ENCODE measurements around the gene CCDC178.
A peak's percentile ranks its signal among the peaks of the same experiment; 100 is the strongest.

Gene CCDC178

DNA sequence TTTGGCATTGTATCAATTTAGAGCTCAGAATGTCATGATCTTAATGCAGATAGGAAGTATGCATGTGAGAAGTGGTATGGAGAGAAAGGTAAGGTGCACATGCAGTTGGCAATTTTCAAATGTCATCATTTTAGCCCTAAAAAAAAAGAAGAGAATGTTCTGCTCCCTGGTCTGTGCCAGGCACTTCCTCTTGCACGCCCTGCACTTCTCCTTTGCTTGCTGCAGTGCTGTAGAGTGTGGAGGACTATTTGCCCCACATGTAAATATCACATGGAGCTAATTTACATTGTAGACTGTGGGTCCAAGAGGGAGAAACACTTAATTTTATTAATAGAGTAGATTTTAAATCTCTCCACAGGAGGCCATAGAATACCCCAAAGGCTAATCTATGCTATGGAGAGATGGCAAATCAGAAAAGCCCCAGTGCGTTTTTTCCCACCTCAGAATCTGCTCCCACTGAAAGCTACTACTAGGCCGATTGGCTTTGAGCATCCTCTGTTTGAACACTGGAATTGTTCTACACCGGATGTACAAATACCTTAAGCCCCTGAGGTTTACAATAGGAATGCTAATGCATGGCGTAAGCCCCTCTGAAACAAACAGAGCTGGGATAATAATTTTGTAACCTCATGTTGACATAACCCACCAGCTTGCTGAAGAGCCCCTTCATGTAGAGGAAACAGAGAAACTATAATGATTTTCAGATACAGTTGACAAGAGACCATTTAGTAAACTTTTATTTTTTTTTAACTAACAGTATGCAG, 530.5 kb downstream of the CCDC178 start:
- DNase-seq: no peak

DNA sequence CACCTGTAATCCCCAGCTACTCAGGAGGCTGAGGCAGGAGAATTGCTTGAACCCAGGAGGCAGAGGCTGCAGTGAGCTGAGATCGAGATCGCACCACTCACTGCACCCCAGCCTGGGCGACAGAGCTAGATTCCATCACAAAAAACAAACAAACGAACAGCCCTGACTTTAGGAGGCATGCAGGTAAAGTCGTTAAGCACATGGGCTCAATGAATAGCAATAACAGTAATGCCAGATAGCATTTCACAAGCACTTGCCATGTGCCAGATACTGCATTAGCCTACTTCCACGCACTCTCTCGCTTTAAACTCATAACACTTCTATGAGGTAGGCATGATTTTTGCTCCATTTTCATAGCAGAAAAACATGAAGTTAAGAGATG, 532.1 kb downstream of the CCDC178 start:
- no peak for DNase-seq

DNA sequence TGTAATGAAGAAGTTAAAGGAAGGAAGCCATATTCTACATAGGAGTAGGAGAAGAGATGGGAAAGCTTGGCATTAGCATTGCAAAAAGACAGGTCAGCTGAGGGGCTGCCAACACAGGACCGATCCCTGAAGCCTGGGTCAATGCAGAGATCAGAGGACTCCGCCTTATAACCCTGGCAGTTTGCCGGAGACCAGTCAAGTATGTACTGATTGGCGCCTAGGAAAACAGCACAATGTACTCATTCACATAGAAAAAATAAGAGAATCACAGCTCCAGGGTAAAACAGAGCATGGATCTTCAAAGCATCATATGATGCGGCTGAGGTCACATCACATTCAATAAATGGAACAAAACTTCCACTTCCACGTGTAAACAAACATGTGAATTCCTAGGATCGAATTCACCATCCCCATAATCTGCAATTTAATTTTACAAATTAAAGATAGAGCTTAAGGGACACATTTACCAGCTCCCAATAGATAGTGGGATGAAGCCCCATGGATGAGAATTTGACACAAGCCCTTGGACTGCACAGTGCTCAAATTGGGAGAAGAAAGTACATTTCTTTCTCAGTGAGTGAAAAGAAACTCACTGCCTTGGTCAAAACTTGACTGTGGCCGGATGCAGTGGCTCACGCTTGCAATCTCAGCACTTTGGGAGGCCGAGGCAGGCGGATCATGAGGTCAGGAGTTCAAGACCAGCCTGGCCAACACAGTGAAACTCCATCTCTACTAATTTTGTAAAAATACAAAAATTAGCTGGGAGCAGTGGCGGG, 532.7 kb downstream of the CCDC178 start:
- DNase-seq: no peak

DNA sequence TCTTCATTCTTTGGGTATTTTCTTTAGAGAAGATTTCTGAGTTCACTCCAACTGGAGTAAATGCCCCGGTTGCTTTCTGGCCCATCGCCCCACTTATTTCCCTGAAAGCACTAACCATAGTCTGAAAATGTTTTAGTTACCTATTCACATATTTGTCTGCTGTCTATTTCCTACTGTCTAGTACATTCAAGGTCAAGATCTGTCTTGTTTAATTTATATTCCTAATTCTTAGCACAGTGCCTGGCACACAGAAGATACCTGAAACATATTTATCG, 533.3 kb downstream of the CCDC178 start:
- no peak for DNase-seq

DNA sequence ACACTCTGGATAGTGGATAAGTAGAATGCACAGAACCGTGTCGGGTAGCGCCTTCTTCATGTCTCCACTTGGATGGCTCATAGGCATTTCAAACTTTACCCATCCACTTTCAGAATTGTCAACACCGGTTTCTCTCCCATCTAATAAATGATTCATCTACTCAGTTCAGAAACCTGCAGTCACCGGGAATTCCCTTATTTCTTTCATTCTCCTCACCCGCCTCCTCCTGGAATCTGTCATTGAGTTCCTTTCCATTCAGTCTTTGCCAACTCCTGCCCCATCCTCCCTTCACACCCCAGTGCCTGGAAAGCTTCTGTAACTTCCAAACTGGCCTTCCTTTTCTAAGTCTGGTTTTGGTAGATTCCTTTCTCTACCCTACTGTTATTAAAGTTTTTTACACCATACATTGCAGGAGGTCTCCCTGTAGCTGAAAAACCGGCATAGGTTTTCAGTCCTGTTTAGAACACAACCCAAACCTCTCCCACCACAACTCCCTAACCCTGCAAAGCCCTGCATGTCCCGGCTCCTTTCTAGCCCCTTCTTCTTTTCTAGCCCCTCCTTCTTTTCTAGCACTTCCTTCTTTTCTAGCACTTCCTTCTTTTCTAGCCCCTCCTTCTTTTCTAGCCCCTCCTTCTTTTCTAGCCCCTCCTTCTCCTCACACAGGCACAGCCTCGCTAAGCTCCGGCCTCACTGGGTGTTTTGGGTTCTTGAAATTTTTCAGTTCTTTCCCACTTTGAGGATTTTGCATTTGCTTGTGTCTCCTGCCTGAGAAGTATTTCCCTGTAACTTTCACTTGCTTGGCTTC, 533.8 kb downstream of the CCDC178 start:
- no peak for DNase-seq

DNA sequence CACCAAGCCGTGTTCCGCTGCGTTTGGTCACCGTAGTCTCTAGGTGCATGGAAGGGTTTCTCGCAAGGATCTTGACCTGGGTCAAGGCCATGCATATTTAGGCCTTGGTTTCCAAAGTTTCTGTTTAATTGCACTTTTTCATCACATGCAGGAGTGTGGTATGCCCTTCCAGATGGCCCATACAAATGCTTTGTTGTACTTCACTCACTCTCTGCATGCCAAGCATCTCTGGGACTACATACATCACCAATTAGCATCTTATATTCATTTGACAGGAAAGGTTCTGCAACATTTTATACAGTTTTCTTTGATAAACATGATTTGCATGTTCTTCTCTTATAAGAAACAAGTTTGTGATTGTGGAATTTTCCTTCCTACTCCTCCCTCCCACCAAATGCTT, 534.9 kb downstream of the CCDC178 start:
- DNase-seq: no peak

DNA sequence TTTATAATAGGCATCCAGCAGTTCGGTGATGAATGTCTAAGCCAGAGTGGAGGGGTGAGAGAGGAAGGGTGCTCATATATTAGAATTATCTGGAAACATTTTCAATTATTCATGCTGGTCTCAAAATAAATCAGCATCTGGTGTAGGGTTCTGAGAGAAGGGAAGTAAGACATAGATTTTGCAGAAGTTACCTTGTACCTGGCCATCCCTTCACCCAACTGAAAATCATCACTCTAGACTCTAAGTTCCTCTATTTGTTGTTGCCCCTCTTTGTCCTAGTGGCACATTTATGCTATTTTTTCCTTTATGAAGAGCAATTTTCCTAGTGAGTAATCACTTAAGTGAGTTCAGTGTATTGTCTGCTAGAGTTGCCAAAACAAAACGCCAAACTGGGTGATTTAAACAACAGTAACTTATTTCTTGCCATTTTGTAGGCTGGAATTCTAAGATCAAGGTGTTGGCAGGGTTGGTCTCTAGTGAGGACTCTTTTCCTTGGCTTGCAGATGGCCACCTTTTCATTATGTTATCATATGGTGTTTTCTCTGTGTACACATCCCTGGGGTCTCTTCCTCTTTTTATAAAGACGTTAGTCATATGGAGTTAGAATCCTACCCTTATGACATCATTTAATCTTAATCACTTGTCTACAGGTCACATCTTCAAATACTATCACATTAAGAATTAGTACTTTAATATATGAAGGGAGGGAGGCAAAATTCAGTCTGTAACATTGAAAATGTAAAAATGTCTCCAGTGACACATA, 537.8 kb downstream of the CCDC178 start:
- no peak for DNase-seq

DNA sequence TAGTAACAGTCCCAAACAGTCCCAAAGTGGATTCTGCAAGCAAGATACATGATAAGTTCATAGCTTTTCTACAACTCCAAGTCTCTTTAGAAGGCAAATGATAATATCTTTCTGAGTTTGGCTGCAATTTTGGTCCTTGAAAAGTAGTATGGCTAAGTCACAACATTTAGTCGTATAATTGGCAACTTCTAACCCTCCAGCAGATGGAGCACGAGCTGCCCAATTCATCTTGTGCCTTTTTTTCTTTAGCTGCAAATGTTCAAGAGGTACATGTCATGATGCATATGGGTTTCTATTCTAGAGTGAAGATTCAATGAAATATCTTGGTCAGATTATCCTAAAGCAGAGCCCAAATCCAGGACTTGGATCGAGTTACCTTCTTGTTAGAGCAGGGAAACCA, 540.7 kb downstream of the CCDC178 start:
- DNase-seq: peak; percentile 30

DNA sequence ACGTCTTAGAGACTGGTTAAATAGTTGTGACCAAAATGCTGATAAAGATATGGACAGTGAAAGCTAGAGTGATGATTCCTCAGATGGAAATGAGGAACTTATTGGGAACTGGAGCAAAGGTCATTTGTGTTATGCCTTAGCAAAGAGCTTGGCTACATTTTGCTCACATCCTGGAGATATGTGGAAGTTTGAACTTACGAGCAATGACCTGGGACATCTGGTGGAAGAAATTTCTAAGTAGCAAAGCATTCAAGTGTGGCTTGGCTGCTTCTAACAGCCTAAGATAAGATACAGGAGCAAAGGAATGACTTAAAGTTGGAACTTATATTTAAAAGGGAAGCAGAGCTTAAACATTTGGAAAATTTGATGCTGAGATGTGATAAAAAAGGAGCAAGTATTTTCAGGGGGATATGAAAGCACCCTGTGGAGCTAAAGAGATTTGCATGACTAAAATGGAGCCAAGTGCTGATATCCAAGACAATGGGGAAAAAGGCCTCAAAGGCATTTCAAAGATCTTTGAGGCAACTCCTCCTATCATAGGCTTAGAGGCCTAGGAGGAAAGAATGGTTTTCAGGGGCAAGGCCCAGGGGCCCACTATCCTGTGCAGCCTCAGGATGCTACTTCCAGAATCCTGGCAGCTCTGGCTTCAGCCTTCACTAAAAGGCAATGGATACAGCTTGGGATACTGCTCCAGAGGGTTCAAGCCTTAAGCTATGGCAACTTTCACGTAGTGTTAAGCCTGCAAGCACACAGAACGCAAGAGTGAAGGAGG, 543.6 kb downstream of the CCDC178 start:
- DNase-seq: no peak

DNA sequence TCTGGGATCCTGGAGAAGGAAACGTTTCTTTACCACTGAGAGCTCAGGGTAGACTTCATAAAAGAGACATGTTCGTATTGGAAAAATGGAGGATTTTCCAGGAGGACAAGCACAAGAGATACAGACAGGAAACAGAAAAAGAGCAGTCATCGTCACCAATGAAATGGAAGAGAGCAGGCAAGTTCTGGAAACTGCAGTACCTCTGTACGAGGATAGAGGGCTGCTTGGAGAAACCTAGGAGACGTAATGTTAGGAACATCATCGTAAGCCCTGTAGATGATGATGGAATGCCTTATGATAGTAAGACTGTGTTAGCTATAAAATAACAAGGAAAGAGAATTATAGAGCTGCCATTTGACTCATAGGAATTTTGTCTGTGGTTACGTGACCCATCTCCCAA, 546.6 kb downstream of the CCDC178 start:
- peak; percentile 9 for DNase-seq

DNA sequence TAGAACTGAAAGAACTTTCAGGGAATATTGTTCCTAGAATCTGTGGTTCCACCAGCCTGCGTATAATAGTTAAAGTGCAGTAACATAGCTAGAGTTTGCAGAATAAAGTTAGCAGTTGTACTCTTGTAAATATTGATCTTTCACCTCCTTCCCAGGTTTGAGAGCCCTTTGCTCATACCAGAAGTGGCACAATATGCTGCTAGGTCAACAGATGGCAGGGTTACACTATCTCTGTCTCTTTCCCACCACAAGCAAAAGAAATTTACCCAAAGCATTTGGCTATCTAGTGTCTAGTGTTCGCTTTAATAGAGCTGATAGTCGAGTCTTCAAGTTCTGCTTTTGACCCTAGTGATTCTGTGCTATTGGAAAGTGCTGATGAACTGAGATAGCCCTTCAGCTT, 548.7 kb downstream of the CCDC178 start:
- DNase-seq: no peak

DNA sequence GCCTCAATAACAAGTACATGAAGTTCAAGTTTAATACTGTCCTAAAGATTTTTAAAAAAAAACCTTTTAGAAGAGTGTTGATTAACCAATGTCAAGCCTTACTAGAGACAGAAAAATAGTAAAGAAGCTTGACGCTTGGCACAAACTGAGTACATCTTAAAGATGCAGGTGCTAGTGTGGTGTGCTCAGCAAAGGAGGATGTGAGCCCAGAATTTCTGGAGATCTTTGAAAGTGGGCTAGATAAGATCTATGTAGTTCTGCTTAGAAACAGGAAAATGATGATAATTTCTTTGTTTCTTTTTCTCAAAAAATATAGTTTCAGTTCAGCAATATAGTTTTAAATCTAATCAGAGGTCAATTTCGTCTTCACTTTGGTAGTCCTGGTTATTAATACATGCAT, 549.4 kb downstream of the CCDC178 start:
- DNase-seq: no peak

DNA sequence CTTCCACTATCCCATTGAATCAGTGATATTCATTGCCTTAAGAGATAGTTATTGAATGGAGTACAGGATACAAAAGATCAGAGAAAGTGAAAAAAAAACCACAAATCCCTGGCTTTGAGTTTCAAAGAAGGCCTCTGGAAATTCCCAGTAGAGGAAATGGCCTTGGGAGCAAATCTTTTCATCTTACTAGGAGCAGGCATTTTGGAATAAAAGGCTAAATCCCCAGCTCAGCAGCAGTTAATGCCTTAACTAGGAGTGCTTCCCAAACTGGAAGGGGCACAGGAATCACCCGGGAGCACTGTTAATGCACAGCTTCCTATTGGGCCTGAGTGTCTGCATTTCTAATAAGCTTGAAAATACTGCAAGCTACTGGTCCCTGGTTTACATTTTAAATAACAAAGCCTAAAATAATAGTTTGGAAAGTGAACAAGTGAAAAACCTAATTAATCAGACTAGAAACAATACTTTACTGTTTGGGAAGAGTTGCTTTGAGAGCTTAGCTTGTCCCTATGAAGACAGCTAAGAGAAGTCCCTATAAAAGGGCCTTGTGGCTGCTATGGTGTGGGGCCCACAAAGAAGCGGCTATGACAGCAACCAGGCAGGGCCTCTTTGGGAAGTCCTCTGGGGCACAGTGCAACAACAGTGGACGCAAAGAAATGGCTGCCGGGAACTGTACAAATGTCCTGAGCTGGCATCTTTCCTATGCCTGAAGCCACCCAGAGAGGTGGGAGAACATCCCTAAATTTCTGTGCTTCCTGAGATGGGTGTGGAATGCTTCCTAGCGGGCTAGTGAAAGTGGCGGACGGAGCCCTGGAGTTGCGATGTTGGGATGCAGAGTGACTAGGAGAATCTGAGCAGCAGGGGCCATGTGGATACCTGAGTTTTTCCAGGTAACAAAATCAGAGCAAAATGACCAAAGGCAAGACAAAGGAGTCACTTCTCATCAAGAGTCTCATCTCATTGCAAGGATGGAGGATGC, 550.6 kb downstream of the CCDC178 start:
- no peak for DNase-seq

DNA sequence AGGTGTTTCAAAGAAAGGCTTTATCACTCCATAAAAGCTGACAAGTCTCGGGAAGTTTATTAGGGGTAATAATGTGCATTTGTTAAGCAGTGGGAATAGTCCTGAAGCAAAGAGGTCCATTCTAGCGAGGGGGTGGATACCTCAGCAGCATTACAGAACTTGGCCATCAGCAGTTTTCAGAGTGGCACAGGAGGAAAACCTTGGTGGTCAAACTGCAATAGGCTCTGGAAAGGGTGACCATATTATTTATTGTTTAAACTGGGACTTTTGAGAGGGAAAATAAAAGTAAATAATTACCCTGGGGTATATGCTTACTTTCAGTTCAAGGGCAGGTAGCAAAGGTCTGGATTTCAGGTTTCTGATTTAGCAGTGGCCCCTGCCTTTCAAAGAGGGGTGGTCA, 552.2 kb downstream of the CCDC178 start:
- DNase-seq: no peak

Measured in RPMI8226 (cell line).